Non-pigmented ciliary epithelial cell (primary cell): ENCODE results near the gene ADGRV1.

Experiments
- DNase-seq: peaks from one replicate; pipeline ENCODE4 v3.0.0-alpha.2; 2010; ENCODE audit warnings: low read depth

The ADGRV1 gene

GRCh38 chr5:91070761-91071550 lies 512.4 kb downstream of the ADGRV1 start:
- DNase-seq: no peak

DNA sequence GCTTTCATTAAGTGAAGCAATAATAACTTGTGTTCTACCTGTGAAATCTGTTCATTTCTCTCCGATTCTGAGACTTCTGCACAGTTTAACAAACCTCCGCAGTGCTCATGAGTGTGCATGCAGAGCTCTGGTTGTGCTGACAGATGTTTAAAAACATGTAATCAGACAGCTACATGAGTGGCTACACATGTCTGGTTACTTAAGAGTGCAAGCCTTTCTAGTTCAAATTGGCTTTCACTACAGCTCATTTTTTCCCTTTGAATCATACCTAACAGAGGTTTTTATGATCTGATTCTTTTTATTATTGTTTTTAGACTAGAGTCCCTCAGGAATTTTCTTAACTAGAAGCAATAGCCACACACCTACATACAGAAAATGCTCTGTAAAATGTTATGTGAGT lies 514.3 kb downstream of the ADGRV1 start:
- no peak for DNase-seq

DNA sequence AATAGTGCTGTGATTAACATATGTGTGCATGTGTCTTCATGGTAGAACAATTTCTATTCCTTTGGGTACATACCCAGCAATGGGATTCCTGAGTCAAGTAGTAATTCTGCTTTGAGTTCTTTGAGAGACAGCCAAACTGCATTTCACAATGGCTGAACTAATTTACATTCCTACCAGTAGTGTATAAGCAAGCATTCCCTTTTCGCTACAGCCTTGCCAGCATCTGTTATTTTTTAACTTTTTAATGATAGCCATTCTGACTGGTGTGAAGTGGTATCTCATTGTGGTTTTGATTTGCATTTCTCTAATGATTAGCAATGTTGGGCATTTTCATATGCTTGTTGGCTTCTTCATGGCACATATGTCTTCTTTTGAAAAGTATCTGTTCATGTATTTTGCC lies 516.0 kb downstream of the ADGRV1 start:
- peak; percentile 65 for DNase-seq

- no peak for DNase-seq
Measured at GRCh38 chr5:91076138-91076537, 517.5 kb downstream of the ADGRV1 start.

DNA sequence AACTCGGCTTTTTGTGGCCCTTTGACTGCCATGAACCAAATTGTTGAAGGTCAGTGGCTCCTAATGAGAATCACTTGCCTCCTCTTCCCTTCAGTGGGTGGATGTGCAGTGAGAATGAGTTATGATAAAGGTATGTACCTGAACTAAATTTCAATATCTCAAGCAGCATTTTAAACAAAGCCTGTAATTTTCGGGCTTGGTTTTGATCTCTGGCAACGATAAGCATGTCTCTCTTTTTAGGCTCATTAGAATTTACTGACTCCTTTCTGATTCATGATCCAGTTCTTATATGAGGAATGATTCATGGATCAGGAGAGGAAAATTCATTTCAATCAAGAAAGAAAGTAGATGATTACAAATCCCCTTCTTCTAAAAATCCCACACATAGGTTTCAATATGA lies 519.0 kb downstream of the ADGRV1 start:
- no peak for DNase-seq

GRCh38 chr5:91079037-91079436 lies 520.4 kb downstream of the ADGRV1 start:
- DNase-seq: no peak

DNA sequence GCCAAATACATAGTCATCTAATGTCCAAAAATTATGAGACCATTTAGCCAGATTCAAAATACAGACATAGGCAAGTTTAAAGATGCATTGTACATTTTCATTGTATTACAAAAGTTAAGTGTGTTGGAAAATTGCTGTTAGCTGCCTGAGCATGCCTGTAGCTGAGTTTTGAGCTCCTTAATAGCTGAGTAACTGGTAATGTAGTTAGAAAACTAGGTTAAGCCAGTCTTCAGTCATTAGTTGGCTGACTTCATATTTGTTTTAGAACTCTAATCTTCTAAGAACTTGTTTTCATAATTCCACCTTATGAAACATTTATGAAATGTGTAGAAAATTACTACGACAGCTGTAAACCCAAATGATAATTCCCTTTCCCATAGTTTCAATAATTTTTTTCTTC lies 531.2 kb downstream of the ADGRV1 start:
- DNase-seq: no peak

DNA sequence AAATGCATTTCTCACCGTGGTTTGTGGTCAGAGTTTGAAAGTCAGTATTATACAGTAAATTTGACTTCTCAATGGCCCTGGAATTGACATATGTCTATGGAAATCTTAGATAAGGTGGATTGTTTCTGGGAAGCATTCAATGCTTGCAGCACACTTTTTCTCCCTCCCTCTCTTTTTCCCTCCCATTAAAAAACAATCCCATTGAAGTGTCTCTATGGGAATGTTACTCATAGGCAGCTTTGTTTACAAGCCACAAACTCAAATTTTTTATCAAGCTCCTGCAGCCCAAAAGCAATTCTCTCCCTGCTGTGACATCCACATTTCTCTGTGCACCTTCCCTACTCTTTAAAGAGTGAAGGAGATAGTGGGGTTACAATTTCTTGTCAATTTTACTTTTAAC lies 532.4 kb downstream of the ADGRV1 start:
- DNase-seq: no peak

GRCh38 chr5:91091471-91092234 lies 533.1 kb downstream of the ADGRV1 start:
- DNase-seq: no peak

DNA sequence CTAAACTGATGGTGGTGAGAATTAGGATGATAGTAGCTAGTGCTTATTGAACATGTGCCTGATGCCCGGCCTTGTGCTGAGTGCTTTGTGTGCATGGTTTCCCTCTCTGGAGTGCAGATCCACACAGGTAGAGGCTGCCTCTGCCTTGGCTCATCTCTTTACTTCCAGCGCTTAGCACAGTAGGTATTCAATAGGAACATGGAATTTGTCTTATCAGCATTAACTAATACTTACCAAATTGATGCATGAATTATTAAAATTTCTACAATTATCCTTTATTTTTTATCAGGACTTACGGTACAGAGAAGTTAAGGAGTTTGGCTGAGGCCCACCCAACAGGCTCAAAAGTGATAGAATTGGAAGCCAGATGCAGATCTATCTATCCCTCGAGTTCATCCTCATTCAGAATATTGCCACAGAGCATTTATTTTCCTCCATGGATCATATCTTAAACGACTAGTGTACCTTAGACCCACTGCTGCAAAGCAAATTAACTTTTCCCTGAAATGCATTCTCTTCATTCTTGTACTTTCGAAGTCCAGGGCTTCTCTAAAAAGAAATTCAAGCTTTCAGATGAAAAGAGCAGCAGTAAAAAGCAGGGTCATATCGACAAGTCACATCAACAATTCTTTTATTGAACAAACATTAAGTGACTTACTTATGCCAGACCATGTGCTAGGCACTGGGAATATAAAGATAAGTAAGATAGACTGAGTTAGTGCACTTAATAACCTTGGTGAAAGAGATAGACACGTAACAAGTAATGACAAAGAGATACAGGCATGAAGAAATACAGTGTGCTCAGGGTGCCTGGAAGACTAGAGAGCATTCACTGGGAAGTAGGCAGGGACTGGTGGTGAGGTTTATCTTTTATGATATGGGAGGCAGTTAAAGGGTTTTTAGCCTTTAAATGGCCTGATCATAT lies 534.5 kb downstream of the ADGRV1 start:
- no peak for DNase-seq

DNA sequence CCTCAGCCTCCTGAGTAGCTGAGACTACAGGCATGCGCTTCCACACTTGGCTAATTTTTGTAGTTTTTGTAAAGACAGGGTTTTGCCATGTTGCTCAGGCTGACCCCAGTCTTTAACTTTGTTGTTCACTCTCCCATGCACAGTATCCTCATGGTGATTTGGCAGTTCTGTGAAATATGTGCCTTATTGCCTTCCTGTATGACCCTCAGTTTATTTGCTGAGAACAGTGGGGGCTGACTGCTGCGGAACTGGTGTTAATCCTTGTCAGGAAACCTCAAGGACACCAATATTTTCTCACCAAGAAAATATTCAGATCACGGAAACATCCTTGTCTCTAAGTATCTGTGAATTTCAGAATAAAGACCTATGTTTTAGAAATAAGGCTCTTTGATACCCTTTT lies 536.7 kb downstream of the ADGRV1 start:
- DNase-seq: no peak

DNA sequence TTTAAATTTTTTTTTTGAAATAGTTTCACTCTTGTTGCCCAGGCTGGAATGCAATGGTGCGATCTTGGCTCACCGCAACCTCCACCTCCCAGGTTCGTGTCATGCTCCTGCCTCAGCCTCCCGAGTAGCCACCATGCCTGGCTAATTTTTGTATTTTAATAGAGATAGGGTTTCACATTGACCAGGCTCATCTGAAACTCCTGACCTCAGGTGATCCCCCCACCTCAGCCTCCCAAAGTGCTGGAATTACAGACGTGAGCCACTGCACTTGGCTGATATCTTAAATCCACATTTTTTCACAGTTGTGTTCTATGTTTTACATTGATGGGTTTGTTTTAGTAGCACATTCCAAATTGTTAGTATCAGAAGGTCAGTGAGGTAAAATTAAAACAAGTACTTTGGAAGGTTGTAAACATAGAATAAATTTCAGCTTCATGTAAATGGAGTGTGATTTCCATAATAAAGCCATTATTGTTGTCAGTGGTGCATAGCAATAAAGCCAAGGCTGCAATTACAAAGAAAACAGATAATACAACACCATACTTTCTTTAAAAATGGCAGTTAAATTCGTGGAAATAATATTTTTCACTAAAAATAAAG lies 537.3 kb downstream of the ADGRV1 start:
- DNase-seq: no peak

GRCh38 chr5:91098541-91098940 lies 539.9 kb downstream of the ADGRV1 start:
- no peak for DNase-seq

DNA sequence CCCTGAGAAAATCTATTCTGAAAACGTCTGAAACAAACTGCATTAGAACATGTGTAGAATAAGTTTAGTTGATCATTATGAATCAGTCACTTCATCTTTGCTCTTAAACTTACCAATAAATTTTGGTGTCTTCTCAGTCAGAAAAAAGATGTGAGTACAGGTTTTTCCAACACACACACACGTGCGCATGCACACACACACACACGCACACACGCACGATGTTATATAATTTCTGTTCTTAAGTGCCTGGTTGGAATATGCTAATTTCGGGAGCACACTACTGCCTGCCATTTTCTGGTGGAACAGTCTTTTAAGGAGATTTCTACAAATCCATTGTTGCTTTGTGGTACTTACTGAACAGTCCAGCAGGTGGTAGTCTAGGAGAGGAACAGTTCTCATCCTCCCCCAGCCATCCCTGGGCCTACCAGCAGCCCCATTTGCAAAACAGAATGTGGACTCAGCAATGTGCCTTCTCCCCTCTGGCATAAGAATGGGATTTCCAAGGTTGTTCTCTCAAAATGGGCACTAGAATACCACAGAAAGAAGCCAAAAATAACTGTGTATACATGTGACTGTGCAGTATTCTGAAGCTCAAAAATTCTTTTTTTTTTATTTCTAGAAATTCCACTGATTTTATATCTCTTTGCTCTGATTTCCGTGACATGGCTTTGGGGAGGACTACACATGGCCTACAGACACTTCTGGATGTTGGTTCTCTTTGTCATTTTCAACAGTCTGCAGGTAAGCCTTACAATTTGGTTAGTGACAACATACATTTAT lies 543.2 kb downstream of the ADGRV1 start:
- peak; percentile 44 for DNase-seq

GRCh38 chr5:91103353-91104061 lies 544.9 kb downstream of the ADGRV1 start:
- no peak for DNase-seq

DNA sequence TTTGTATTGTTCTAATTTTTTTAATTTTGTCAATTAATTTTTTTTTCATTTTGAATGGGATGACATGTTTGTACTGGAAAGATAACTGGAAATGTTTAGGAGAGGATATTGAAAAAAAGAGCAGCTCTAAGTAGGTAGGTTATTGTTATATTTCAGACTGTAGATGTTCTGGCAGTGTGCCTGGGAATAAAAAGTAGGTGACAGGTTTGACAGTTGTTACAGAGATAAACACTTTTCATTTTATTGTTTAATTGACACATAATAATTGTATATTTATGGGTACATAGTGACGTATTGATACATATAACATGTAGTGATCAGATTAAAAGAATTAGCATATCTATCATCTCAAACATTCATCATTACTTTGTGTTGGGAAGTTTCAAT lies 545.5 kb downstream of the ADGRV1 start:
- DNase-seq: no peak

- DNase-seq: no peak
Measured at GRCh38 chr5:91106842-91107511, 548.4 kb downstream of the ADGRV1 start.

DNA sequence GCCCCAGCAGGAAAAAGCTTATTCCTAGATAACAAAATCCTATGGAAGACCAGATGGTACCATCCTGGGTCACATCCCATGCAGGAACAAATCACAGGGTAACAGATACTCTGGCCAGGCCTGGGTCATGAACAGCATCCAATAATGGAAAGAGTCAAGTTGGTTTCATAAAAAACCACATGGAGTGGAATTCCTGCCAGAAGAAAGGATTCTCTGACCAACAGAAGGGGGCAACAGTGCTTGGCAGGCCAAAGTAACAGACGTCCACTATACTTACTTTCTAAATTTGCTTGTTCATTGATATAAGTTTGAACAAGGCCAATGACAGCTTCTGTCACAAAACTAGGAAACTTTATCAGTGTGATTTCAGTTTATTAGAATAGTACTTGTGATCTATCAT lies 551.0 kb downstream of the ADGRV1 start:
- DNase-seq: no peak

- DNase-seq: no peak
Measured at GRCh38 chr5:91110686-91111085, 552.1 kb downstream of the ADGRV1 start.
